HepG2 (cell line): ENCODE data around the gene VAMP8. TPM values are rescaled to one million over a fixed set of nuclear protein-coding genes. Genes with fewer than 3 reads are reported as not detected.

Experiments
- CBX5 ChIP-seq: sonication (generic); formaldehyde crosslinking; IDR thresholded peaks from 2 replicates; pipeline ENCODE4 v1.4.0; 2020; ENCODE audit warnings: missing genetic modification reagents, borderline replicate concordance
- HMGXB3 ChIP-seq: sonication (generic); formaldehyde crosslinking; IDR thresholded peaks from 2 replicates; pipeline ENCODE4 v1.4.0; 2020; ENCODE audit warnings: missing genetic modification reagents, borderline replicate concordance
- MTERF4 ChIP-seq: sonication (generic); formaldehyde crosslinking; IDR thresholded peaks from 2 replicates; pipeline ENCODE4 v1.8.0; 2023; ENCODE audit warnings: mild to moderate bottlenecking, missing genetic modification reagents
- MYC ChIP-seq: sonication (generic); formaldehyde crosslinking; IDR thresholded peaks from 2 replicates; pipeline ENCODE4 v1.9.0; 2021; ENCODE audit warnings: missing genetic modification reagents, borderline replicate concordance
- NR2F2 ChIP-seq: IDR thresholded peaks from 2 replicates; pipeline ENCODE4 v1.6.1; 2012; ENCODE audit warnings: low read depth, inconsistent platforms, borderline replicate concordance
- RCOR2 ChIP-seq: IDR thresholded peaks from 2 replicates; pipeline ENCODE4 v1.6.1; 2016; ENCODE audit warnings: missing biosample characterization, missing genetic modification reagents
- SOX5 ChIP-seq: IDR thresholded peaks from 2 replicates; pipeline ENCODE4 v1.6.1; 2016; ENCODE audit warnings: borderline replicate concordance
- THAP9 ChIP-seq: sonication (generic); formaldehyde crosslinking; IDR thresholded peaks from 2 replicates; pipeline ENCODE4; 2020; ENCODE audit warnings: missing genetic modification reagents, mild to moderate bottlenecking, borderline replicate concordance
- ZBTB4 ChIP-seq: sonication (generic); formaldehyde crosslinking; IDR thresholded peaks from 2 replicates; pipeline ENCODE4 v1.4.0; 2020; ENCODE audit warnings: missing genetic modification reagents, mild to moderate bottlenecking, borderline replicate concordance
- ZNF850 ChIP-seq: sonication (generic); formaldehyde crosslinking; conservative IDR thresholded peaks from 2 replicates; pipeline ENCODE4 v1.9.0; 2021; ENCODE audit warnings: mild to moderate bottlenecking, missing genetic modification reagents
- polyA plus RNA-seq, 8 experiments: library from polyadenylated mRNA; depleted of rRNA in 3 of 8; stranded (reverse) in 7 of 8; unstranded in 1 of 8; fragments of >200 nt; fragmentation: Illumina TruSeq in 4 of 8; extraction: Trizol in 4 of 8; gene quantifications; 2 replicates each; pipeline versions ENCODE4 v1.2.1 to v1.2.3, GENCODE V29; 2011 to 2016; ENCODE audit warnings: low read depth in 4 of 8, missing spikeins in 1 of 8, mixed read lengths in 1 of 8; ENCODE audit not compliant: insufficient read depth in 1 of 8
- total RNA-seq, 5 experiments: library from RNA; depleted of rRNA; stranded (reverse); fragments of >200 nt; fragmentation: Illumina TruSeq; extraction: Trizol; gene quantifications; 2 replicates each; pipeline ENCODE4 v1.2.3, GENCODE V29; 2016; ENCODE audit warnings: low read depth in 1 of 5

The VAMP8 gene
- total and polyA plus RNA-seq, 2 of the 13 experiments (the other 11 are each of a cell fraction or from before 2014, with no cell fraction given), result 83.3 to 157 TPM

- TF ChIP-seq HMGXB3, result 0 out of 2 replicates have a peak, but pooled peaks have one; percentile 31
- TF ChIP-seq THAP9 (CRISPR knock-in tag), result peak; percentile 32; the same call in 1 of the 2 replicates
- peak; percentile 17; the same call in 1 of the 2 replicates for TF ChIP-seq SOX5 (CRISPR knock-in tag)
- TF ChIP-seq CBX5 (CRISPR knock-in tag), result peak; percentile 35; the same call in 1 of the 2 replicates
- TF ChIP-seq MTERF4, result peak; percentile 76
- peak; percentile 34; the same call in 1 of the 2 replicates for TF ChIP-seq NR2F2
- peak; percentile 8; the same call in 1 of the 2 replicates for TF ChIP-seq ZBTB4 (CRISPR knock-in tag)
- no peak for TF ChIP-seq RCOR2 (CRISPR knock-in tag)
- no peak; the same call in 1 of the 2 replicates for TF ChIP-seq ZNF850 (CRISPR knock-in tag)
- peak; percentile 83 for TF ChIP-seq MYC (CRISPR knock-in tag)
Observed at GRCh38 chr2:85537600-85538506, 39.5 kb upstream of the VAMP8 start (continued).
